DND-41 (cell line): ENCODE measurements around the gene ARHGAP32.

Source experiments
- EZH2 ChIP-seq: IDR thresholded peaks from 3 replicates; pipeline ENCODE4 v1.6.1; 2012; ENCODE audit warnings: borderline replicate concordance, low read depth, mild to moderate bottlenecking, moderate library complexity, low read length, inconsistent platforms; ENCODE audit not compliant: severe bottlenecking
- TF ChIP-seq, protein P1 (sequence below): IDR thresholded peaks from 2 replicates; pipeline ENCODE4 v1.5.1; 2012; ENCODE audit warnings: borderline replicate concordance, low read length, moderate library complexity, mild to moderate bottlenecking; ENCODE audit not compliant: poor library complexity, severe bottlenecking; ENCODE audit errors: extremely low read depth

DNA sequence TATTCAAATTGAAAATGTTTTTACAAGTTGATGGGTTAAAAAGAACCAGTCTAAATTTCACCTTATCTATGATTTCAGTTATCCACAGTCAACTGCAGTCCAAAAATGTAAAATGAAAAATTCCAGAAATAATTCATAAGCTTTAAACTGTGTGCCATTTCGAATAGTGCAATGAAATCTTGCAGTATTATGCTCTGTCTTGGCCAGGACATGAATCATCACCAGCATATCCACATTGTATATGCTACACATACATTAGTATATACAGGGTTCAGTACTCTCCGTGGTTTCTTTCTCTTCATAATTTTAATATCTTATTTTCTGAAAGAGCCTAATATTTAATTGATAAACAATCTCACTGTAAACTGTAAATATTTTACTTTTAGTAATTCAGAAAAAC lies 45.9 kb downstream of the ARHGAP32 start:
- TF ChIP-seq, protein P1, sequence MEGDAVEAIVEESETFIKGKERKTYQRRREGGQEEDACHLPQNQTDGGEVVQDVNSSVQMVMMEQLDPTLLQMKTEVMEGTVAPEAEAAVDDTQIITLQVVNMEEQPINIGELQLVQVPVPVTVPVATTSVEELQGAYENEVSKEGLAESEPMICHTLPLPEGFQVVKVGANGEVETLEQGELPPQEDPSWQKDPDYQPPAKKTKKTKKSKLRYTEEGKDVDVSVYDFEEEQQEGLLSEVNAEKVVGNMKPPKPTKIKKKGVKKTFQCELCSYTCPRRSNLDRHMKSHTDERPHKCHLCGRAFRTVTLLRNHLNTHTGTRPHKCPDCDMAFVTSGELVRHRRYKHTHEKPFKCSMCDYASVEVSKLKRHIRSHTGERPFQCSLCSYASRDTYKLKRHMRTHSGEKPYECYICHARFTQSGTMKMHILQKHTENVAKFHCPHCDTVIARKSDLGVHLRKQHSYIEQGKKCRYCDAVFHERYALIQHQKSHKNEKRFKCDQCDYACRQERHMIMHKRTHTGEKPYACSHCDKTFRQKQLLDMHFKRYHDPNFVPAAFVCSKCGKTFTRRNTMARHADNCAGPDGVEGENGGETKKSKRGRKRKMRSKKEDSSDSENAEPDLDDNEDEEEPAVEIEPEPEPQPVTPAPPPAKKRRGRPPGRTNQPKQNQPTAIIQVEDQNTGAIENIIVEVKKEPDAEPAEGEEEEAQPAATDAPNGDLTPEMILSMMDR = no peak
- TF ChIP-seq EZH2 = no peak
